Lower leg skin (tissue), 3 donors: Measurements from ENCODE around the gene ITPKB.

Source experiments
- CTCF ChIP-seq, 3 donors: fragments of 450-650 bp; IDR thresholded peaks; one replicate each; pipeline ENCODE4 v1.5.1; 2016; ENCODE audit warnings: antibody characterized with exemption in 3 of 3, mild to moderate bottlenecking in 3 of 3, moderate library complexity in 2 of 3
- POLR2A ChIP-seq, 2 donors: fragments of 450-650 bp; IDR thresholded peaks; one replicate each; pipeline ENCODE4 v1.6.1; 2016 to 2017; ENCODE audit warnings: antibody characterized with exemption in 2 of 2, mild to moderate bottlenecking in 1 of 2, moderate library complexity in 1 of 2

- TF ChIP-seq POLR2A (IDR thresholded peaks at IDR 0.05) (no peak), CTCF (IDR thresholded peaks at IDR 0.05) (no peak)
Measured at GRCh38 chr1:226681652-226682493, 57.2 kb downstream of the ITPKB start.
